ENCODE measurements around the gene PANK2. TPM values are rescaled to one million over a fixed set of nuclear protein-coding genes. Genes with fewer than 3 reads are reported as not detected.

PANK2 gene
- total and polyA plus RNA-seq, 2 donors (not counting 1 experiment from before 2014, with no cell fraction given): 33.7 to 51.7 TPM

DNA sequence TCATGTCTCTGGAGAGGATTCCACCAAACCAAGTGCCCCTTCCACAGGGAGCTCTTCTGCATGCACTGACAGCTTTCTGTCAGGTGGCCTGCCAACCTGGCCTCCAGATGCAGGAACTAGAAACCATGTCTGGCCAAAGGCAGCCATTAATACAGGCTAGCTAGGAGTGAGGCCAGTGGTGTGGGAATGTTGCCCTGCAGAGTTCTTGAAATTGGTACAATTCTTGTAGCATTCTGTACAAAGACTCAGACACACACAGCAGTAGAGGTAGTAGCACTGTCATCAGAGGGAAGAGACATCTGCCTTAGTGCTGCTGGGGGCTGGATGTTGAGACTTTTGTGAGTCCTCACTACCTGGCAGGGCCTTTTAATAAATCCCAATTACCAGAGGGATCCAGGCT lies 77.4 kb downstream of the PANK2 start:
- no peaks in the 10 kb centered on the region for H3K9me3 ChIP-seq (ENCODE audit: control insufficient read depth, insufficient read depth, low read depth, low read length)
- H3K4me2 ChIP-seq (ENCODE audit: extremely low read depth, insufficient read depth, low read length): no peak overlapping the region
- no peak overlapping the region for H2AFZ ChIP-seq (ENCODE audit: low read length)
- H3K4me3 ChIP-seq (replicated peaks in 1 of 4; ENCODE audit: control extremely low read depth in 1 of 4, insufficient read depth in 1 of 4, low read depth in 3 of 4, low read length in 4 of 4): no peak overlapping the region
- H3K4me1 ChIP-seq (ENCODE audit: control insufficient read depth, extremely low read depth, insufficient read depth, low read length): no peaks in the 10 kb centered on the region
- H3K27me3 ChIP-seq (ENCODE audit: control insufficient read depth, insufficient read depth, low read length): no peaks in the 10 kb centered on the region
- H4K20me1 ChIP-seq (ENCODE audit: control insufficient read depth, extremely low read depth, insufficient read depth, low read length): no peaks in the 10 kb centered on the region
- no peak overlapping the region for H3K27ac ChIP-seq (ENCODE audit: insufficient read depth, low read length)
- H3K36me3 ChIP-seq (ENCODE audit: control insufficient read depth, insufficient read depth, low read length): peaks cover 4% of the 10 kb centered on the region
- no peak for DNase-seq (ENCODE audit: low read depth in 2 of 2)
- no peak for TF ChIP-seq EZH2 (IDR thresholded peaks at IDR 0.05; ENCODE audit: low read length, missing control alignments)
- TF ChIP-seq CTCF (conservative IDR thresholded peaks at IDR 0.05 in 1 of 2, IDR thresholded peaks at IDR 0.05 in 1 of 2; ENCODE audit: low read depth in 1 of 2, low read length in 2 of 2): no peak
- no peak overlapping the region for H3K9ac ChIP-seq (ENCODE audit: insufficient read depth, low read length)
- peaks cover 40% of the 10 kb centered on the region for H3K79me2 ChIP-seq (ENCODE audit: control insufficient read depth, insufficient read depth, low read length)

GRCh38 chr20:3970016-3970415 lies 80.8 kb downstream of the PANK2 start:
- no peak overlapping the region for H3K9ac ChIP-seq (ENCODE audit: insufficient read depth, low read length)
- no peaks in the 10 kb centered on the region for H3K9me3 ChIP-seq (ENCODE audit: control insufficient read depth, insufficient read depth, low read depth, low read length)
- no peaks in the 10 kb centered on the region for H3K27me3 ChIP-seq (ENCODE audit: control insufficient read depth, insufficient read depth, low read length)
- no peak overlapping the region for H3K27ac ChIP-seq (ENCODE audit: insufficient read depth, low read length)
- H4K20me1 ChIP-seq (ENCODE audit: control insufficient read depth, extremely low read depth, insufficient read depth, low read length): no peaks in the 10 kb centered on the region
- H3K79me2 ChIP-seq (ENCODE audit: control insufficient read depth, insufficient read depth, low read length): peaks cover 52% of the 10 kb centered on the region
- no peak for DNase-seq (ENCODE audit: low read depth in 2 of 2)
- TF ChIP-seq CTCF (conservative IDR thresholded peaks at IDR 0.05 in 1 of 2, IDR thresholded peaks at IDR 0.05 in 1 of 2; ENCODE audit: low read depth in 1 of 2, low read length in 2 of 2) (no peak), EZH2 (IDR thresholded peaks at IDR 0.05; ENCODE audit: low read length, missing control alignments) (no peak)
- H3K4me2 ChIP-seq (ENCODE audit: extremely low read depth, insufficient read depth, low read length): no peak overlapping the region
- H3K4me1 ChIP-seq (ENCODE audit: control insufficient read depth, extremely low read depth, insufficient read depth, low read length): no peaks in the 10 kb centered on the region
- H3K36me3 ChIP-seq (ENCODE audit: control insufficient read depth, insufficient read depth, low read length): peaks cover 4% of the 10 kb centered on the region
- H3K4me3 ChIP-seq (replicated peaks in 1 of 4; ENCODE audit: control extremely low read depth in 1 of 4, insufficient read depth in 1 of 4, low read depth in 3 of 4, low read length in 4 of 4): no peak overlapping the region
- H2AFZ ChIP-seq (ENCODE audit: low read length): no peak overlapping the region

GRCh38 chr20:3971145-3971544 lies 82.0 kb downstream of the PANK2 start:
- no peak overlapping the region for H3K4me2 ChIP-seq (ENCODE audit: extremely low read depth, insufficient read depth, low read length)

More at GRCh38 chr20:3971145-3971544, 82.0 kb downstream of the PANK2 start:
- H3K36me3 ChIP-seq (ENCODE audit: control insufficient read depth, insufficient read depth, low read length): peaks cover 4% of the 10 kb centered on the region
- peaks cover 53% of the 10 kb centered on the region for H3K79me2 ChIP-seq (ENCODE audit: control insufficient read depth, insufficient read depth, low read length)
- DNase-seq (ENCODE audit: low read depth in 2 of 2): no peak
- H3K27ac ChIP-seq (ENCODE audit: insufficient read depth, low read length): no peak overlapping the region
- H2AFZ ChIP-seq (ENCODE audit: low read length): no peak overlapping the region
- no peak overlapping the region for H3K4me3 ChIP-seq (replicated peaks in 1 of 4; ENCODE audit: control extremely low read depth in 1 of 4, insufficient read depth in 1 of 4, low read depth in 3 of 4, low read length in 4 of 4)
- H3K9ac ChIP-seq (ENCODE audit: insufficient read depth, low read length): no peak overlapping the region
- no peaks in the 10 kb centered on the region for H3K4me1 ChIP-seq (ENCODE audit: control insufficient read depth, extremely low read depth, insufficient read depth, low read length)
- TF ChIP-seq CTCF (conservative IDR thresholded peaks at IDR 0.05 in 1 of 2, IDR thresholded peaks at IDR 0.05 in 1 of 2; ENCODE audit: low read depth in 1 of 2, low read length in 2 of 2) (no peak), EZH2 (IDR thresholded peaks at IDR 0.05; ENCODE audit: low read length, missing control alignments) (no peak)
- H3K9me3 ChIP-seq (ENCODE audit: control insufficient read depth, insufficient read depth, low read depth, low read length): no peaks in the 10 kb centered on the region
- H3K27me3 ChIP-seq (ENCODE audit: control insufficient read depth, insufficient read depth, low read length): no peaks in the 10 kb centered on the region
- H4K20me1 ChIP-seq (ENCODE audit: control insufficient read depth, extremely low read depth, insufficient read depth, low read length): no peaks in the 10 kb centered on the region
